ENCODE data around the gene ZBTB48.

- TF ChIP-seq, protein P1, sequence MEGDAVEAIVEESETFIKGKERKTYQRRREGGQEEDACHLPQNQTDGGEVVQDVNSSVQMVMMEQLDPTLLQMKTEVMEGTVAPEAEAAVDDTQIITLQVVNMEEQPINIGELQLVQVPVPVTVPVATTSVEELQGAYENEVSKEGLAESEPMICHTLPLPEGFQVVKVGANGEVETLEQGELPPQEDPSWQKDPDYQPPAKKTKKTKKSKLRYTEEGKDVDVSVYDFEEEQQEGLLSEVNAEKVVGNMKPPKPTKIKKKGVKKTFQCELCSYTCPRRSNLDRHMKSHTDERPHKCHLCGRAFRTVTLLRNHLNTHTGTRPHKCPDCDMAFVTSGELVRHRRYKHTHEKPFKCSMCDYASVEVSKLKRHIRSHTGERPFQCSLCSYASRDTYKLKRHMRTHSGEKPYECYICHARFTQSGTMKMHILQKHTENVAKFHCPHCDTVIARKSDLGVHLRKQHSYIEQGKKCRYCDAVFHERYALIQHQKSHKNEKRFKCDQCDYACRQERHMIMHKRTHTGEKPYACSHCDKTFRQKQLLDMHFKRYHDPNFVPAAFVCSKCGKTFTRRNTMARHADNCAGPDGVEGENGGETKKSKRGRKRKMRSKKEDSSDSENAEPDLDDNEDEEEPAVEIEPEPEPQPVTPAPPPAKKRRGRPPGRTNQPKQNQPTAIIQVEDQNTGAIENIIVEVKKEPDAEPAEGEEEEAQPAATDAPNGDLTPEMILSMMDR (IDR thresholded peaks at IDR 0.05; ENCODE audit: insufficient read depth, low read length, poor library complexity, severe bottlenecking) = no peak
- TF ChIP-seq EZH2phosphoT487 (conservative IDR thresholded peaks at IDR 0.05; ENCODE audit: low read length) = no peak
Measured at GRCh38 chr1:6624710-6625583, 45.2 kb downstream of the ZBTB48 start, which contains the start of gene THAP3.

All from SU-DHL-6 (cell line).